Raji (cell line): ENCODE results near the gene RAP1GAP.

ENCODE experiments used
- POLR2A ChIP-seq: IDR thresholded peaks from 2 replicates; pipeline ENCODE4 v1.6.1; 2011; ENCODE audit warnings: low read depth, low read length, control low read depth; ENCODE audit not compliant: insufficient read depth

RAP1GAP gene

DNA sequence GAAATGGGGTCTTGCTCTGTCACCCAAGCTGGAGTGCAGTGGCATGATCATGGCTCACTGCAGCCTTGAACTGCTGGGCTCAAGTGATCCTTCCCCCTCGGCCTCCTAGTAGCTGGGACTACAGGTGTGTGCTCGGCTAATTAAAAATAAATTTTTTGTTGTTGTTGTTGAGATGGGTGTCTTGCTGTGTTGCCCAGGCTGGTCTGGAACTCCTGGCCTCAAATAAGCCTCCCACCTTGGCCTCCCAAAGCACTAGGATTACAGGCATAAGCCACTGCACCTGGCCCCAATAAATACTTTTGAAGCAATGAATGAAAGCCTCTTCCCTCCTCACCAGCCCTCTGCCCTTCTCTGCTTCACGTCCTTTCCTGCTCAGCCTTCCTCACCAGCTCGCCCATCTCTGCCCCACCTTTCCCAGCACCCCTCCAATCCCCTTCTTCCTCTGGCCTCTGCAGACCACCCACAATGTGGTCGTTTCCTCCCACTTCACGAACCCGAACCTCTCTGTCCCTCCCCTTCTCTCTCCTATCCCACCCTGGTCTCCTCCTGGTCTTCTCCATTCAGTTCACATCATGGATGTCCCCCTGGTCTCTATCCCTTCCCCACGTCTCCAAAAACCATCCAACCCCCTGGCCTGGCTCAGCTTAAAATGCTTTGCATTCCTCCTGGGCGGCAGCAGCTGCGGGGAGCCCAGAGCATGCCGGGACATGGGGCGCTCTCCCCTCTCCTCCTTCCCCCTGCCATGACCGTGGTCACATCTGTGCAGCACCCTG, 38.4 kb downstream of the RAP1GAP start:
- no peak for TF ChIP-seq POLR2A

DNA sequence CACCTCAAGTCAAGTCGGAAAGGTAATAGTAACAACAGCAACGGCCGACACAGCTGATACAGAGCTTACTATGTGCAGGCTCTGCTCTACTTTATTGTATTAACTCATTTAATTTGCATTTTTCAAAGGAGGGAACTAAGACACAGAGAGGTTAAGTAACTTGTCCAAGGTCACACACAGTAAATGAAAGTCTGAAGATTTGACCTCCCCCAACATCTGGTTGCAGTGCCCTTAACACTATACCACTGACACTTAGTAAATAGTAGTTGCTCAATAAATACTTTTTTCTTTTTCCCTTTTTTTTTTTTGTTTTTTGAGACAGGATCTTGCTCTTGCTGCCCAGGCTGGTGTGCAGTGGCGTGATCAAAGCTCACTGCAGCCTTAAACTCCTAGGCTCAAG, 39.2 kb downstream of the RAP1GAP start:
- no peak for TF ChIP-seq POLR2A

DNA sequence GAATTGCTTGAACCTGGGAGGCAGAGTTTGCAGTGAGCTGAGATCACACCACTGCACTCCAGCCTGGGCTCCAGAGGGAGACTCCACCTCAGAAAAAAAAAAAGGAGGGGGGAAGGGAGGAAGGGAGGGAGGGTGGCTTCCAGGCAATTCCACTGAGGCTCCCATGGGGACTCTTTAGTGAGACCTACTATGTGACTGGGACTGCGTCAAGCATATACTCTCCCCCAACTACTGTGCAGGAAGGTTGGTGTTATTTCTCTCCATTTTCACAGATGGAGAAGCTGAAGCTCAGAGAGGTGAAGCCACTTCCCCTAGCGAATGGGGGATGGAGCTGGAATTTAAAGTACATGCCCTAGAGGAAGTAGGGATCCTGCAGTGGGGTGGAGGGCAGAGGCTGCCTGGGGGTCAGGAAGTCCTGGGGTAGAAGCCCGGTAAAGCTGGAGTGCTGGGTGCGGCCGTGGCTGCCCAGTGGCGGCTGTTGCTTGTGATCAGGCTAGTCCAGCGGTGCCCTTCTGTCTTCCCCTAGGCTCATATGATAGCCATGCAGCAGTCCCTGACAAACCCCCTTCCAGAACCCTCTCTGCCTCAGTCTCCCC, 40.3 kb downstream of the RAP1GAP start:
- no peak for TF ChIP-seq POLR2A

- TF ChIP-seq POLR2A: no peak
Measured at GRCh38 chr1:21626921-21627339, 42.2 kb downstream of the RAP1GAP start.

GRCh38 chr1:21625390-21626190, 43.6 kb downstream of the RAP1GAP start:
- no peak for TF ChIP-seq POLR2A

DNA sequence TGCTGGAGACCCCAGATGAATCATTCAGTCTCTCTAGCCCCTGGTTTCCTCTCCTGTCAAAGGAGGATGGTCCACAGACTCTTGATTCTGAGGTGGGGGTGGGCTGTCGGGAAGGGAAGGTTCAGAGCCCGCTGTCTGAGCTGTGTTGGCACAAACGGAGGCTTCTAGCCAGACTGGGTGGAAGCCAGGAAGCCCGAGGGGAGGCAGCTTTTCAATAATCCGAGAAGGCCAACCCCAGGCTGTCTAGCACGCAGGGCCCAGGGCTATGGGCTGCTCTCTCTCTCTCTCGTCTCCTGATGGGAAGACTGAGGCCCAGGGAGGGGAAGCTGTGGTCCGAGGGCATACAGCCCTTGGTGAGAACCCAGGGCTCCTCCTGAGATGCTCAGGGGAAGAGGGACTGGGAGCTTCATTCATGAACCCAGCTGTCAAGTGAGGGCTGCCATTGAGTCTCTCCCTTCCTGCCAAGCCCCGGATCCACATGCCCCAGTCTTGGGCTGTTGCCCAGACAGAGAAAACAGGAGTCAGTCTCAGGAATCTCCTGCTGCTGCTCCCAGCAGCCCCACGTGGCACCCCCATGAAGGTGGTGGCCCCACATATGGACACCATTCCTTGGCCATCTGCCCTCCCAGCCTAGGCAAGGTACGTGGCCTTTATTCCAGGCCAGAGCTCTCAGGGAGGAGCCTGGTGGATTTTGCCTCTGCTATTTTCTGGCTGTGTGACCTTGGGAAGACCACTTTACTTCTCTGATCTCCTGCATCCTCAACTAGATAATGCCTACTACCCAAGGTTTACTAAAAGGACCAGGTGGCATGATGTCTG, 44.4 kb downstream of the RAP1GAP start:
- TF ChIP-seq POLR2A: no peak

DNA sequence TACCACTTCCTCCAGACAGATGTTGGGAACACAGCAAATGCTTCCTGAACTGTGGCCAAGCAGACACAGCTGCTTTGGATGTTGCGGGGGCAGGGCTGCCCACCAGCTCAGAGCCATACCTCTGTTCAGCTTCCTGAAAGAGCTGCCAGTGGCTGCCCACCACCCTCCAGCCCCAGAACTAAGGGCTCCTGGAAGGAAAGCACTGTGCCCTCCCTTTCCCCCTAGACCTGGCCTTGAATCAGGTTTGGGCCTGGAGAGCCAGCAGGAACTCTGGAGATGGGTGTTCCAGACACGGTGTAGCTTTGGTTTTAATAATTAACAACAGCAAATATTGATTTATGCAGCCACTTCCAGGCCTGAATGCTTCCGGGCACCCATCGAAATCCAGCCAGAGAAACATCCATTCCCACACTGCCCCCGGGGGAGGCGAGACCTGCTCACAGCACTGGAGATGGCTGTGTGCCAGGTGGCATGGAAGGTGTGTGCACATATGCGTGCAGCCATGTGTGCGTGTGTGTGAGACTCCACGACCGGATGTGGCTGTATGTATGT, 45.7 kb downstream of the RAP1GAP start:
- no peak for TF ChIP-seq POLR2A

DNA sequence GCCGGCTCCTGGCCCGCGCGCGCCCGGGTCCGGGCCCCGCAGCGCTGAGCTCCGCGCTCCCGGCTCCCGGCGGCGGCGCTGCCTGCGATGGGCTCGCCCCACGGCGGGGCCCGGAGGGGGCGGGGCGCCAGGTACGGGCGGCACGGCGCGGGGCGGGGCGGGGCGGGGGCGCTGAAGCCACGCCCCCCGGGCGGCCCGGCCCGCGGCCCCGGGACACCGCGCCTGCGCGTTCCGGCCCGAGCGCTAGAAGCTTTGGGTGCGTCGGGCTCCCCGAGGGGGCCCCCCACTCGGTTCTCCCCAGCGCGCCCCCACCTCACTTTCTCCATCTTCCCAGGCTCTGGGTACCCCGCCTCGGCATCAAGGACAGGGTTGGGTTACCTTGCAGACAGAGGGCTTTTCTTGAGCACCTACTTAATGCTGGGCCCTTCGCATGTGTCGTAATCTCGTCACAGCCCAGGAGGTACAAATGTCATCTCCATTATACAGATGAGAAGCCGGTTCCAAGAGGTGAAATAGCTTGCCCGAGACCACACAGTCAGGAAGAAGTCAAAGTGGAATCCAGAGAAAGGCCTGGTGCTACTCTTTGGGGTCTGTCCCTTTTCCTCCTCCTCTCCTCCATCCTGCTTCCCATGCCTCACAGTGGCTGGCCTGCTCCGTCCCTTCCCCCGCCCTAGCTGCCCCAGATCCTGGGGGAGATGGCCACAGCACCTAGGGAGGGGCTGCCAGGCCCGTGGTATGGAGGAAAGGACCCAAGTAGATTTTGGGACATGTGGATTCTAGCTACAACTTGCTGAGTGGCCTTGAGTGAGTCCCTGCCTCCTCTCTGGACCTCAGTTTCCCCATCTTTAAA, 46.5 kb downstream of the RAP1GAP start:
- no peak for TF ChIP-seq POLR2A

DNA sequence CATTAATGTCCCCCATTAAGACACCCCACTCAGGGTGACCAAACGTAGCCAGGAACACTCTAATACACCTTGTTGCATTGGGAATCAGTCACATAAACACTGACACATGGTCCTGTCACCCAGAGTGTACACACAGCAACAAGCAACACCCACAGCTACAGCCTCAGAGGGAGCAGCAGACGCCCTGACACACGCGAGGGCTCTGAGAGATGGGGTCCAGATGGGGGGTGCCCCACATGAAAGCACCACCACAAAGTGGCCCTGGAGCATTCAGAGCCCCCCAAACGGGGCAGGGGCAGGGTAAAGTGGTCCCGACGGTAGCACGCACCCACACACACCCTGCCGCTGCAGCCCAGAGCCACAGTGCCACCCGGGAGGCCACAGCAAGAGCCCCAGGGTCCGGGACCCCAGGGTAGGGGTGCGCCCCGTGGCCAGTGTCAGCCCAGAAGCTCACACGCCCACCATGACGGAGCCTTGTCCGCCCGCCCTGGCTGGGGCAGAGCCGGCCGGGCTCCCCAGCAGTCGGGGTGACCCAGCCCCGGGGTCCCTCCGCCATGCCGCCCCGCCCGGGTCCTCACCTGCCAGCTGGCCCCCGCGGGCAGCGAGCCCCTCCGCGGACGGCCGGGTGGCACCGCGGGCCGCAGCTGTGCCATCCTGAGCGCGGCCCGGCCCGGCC, 47.3 kb downstream of the RAP1GAP start:
- TF ChIP-seq POLR2A: no peak

- no peak for TF ChIP-seq POLR2A
Measured at GRCh38 chr1:21621051-21621450, 48.1 kb downstream of the RAP1GAP start.

- no peak for TF ChIP-seq POLR2A
Measured at GRCh38 chr1:21620496-21620895, 48.7 kb downstream of the RAP1GAP start.

- TF ChIP-seq POLR2A: no peak
Measured at GRCh38 chr1:21620011-21620410, 49.1 kb downstream of the RAP1GAP start.

GRCh38 chr1:21619375-21619947, 49.7 kb downstream of the RAP1GAP start:
- TF ChIP-seq POLR2A: no peak
